Activated T-helper 1 cell treated with anti-CD3 and anti-CD28 coated beads, Interleukin-12 subunit alpha, Interleukin-12 subunit beta, Interleukin-2, Interleukin-4 antibody, amounts not matched to agents 30 ng/mL and 10 ng/mL and 1 ng/mL, durations not matched to agents 14 hours and 24 hours and 36 hours (primary cell): ENCODE data around the gene LRRC45. TPM values are rescaled to one million over a fixed set of nuclear protein-coding genes. Genes with fewer than 3 reads are reported as not detected.

Experiments
- DNase-seq: peaks from one replicate; pipeline ENCODE4 v3.0.0; 2021; ENCODE audit warnings: low spot score
- H3K27ac Mint-ChIP-seq: one replicate; pipeline ENCODE4 v1.8.0; 2021; ENCODE audit warnings: mild to moderate bottlenecking, mixed read lengths
- H3K27me3 Mint-ChIP-seq: one replicate; pipeline ENCODE4 v1.8.0; 2022; ENCODE audit warnings: mild to moderate bottlenecking, moderate library complexity, mixed read lengths; ENCODE audit not compliant: insufficient read depth
- H3K36me3 Mint-ChIP-seq: one replicate; pipeline ENCODE4 v1.8.0; 2021; ENCODE audit warnings: low read depth, mixed read lengths
- H3K4me1 Mint-ChIP-seq: one replicate; pipeline ENCODE4 v1.8.0; 2021; ENCODE audit warnings: low read depth, mixed read lengths
- H3K4me3 Mint-ChIP-seq: one replicate; pipeline ENCODE4 v1.8.0; 2021; ENCODE audit warnings: mild to moderate bottlenecking, moderate library complexity, mixed read lengths
- H3K9me3 Mint-ChIP-seq: one replicate; pipeline ENCODE4 v1.8.0; 2021; ENCODE audit warnings: mixed read lengths
- intact Hi-C: fragments of 100-400 bp; cut with micrococcal nuclease; formaldehyde crosslinking; loops from one replicate; pipeline ENCODE4 v1.15.1; 2024
- total RNA-seq: library from RNA; stranded (reverse); gene quantifications from 2 replicates; pipeline ENCODE4 v1.2.3, GENCODE V29; 2022

The LRRC45 gene
- total RNA-seq, 1 donor from 2014 or later, result 37.6 TPM

- Mint-ChIP-seq H3K36me3 (no peaks in the 10 kb centered on the region), H3K4me1 (no peaks in the 10 kb centered on the region), H3K27me3 (no peaks in the 10 kb centered on the region), H3K27ac (no peak overlapping the region), H3K4me3 (no peak overlapping the region), H3K9me3 (no peaks in the 10 kb centered on the region)
- DNase-seq, result no peak
- intact Hi-C loops, result no loop called here
Measured at GRCh38 chr17:81998212-81998611, 24.9 kb upstream of the LRRC45 start.

GRCh38 chr17:81998691-81999438 is 24.2 kb upstream of the LRRC45 start:
- intact Hi-C loops, result no loop called here
- no peaks in the 10 kb centered on the region for H3K9me3 Mint-ChIP-seq
- H3K27me3 Mint-ChIP-seq, result no peaks in the 10 kb centered on the region
- H3K27ac Mint-ChIP-seq, result no peak overlapping the region
- no peak overlapping the region for H3K4me3 Mint-ChIP-seq
- no peaks in the 10 kb centered on the region for H3K4me1 Mint-ChIP-seq
- H3K36me3 Mint-ChIP-seq, result no peaks in the 10 kb centered on the region
- no peak for DNase-seq

- no peak for DNase-seq
- intact Hi-C loops, result no loop called here
- no peaks in the 10 kb centered on the region for H3K36me3 Mint-ChIP-seq
- H3K27ac Mint-ChIP-seq, result no peak overlapping the region
- no peaks in the 10 kb centered on the region for H3K27me3 Mint-ChIP-seq
- H3K9me3 Mint-ChIP-seq, result no peaks in the 10 kb centered on the region
- H3K4me1 Mint-ChIP-seq, result no peaks in the 10 kb centered on the region
- no peak overlapping the region for H3K4me3 Mint-ChIP-seq
Measured at GRCh38 chr17:81999587-81999975, 23.5 kb upstream of the LRRC45 start.

GRCh38 chr17:81999976-82000802 is 22.9 kb upstream of the LRRC45 start:
- no peak for DNase-seq
- no peaks in the 10 kb centered on the region for H3K9me3 Mint-ChIP-seq
- H3K27me3 Mint-ChIP-seq, result no peaks in the 10 kb centered on the region
- intact Hi-C loops, result no loop called here
- no peaks in the 10 kb centered on the region for H3K4me1 Mint-ChIP-seq
- no peak overlapping the region for H3K4me3 Mint-ChIP-seq
- H3K27ac Mint-ChIP-seq, result no peak overlapping the region
- no peaks in the 10 kb centered on the region for H3K36me3 Mint-ChIP-seq

GRCh38 chr17:82000803-82001570 is 22.1 kb upstream of the LRRC45 start:
- no peaks in the 10 kb centered on the region for H3K4me1 Mint-ChIP-seq
- H3K36me3 Mint-ChIP-seq, result no peaks in the 10 kb centered on the region
- H3K27me3 Mint-ChIP-seq, result no peaks in the 10 kb centered on the region
- intact Hi-C loops, result no loop called here
- DNase-seq, result no peak
- no peak overlapping the region for H3K4me3 Mint-ChIP-seq
- no peak overlapping the region for H3K27ac Mint-ChIP-seq
- H3K9me3 Mint-ChIP-seq, result no peaks in the 10 kb centered on the region

GRCh38 chr17:82001571-82002056 is 21.5 kb upstream of the LRRC45 start:
- Mint-ChIP-seq H3K27me3 (no peaks in the 10 kb centered on the region), H3K4me3 (no peak overlapping the region), H3K4me1 (no peaks in the 10 kb centered on the region), H3K9me3 (no peaks in the 10 kb centered on the region), H3K27ac (no peak overlapping the region), H3K36me3 (no peaks in the 10 kb centered on the region)
- DNase-seq, result no peak
- intact Hi-C loops, result no loop called here

GRCh38 chr17:82003411-82004381 is 19.4 kb upstream of the LRRC45 start:
- no peaks in the 10 kb centered on the region for H3K27me3 Mint-ChIP-seq
- DNase-seq, result no peak
- H3K4me1 Mint-ChIP-seq, result no peaks in the 10 kb centered on the region
- H3K27ac Mint-ChIP-seq, result no peak overlapping the region
- no peak overlapping the region for H3K4me3 Mint-ChIP-seq
- intact Hi-C loops, result no loop called here
- H3K9me3 Mint-ChIP-seq, result no peaks in the 10 kb centered on the region
- no peaks in the 10 kb centered on the region for H3K36me3 Mint-ChIP-seq

GRCh38 chr17:82004517-82005455 is 18.3 kb upstream of the LRRC45 start:
- no peaks in the 10 kb centered on the region for H3K36me3 Mint-ChIP-seq
- intact Hi-C loops, result no loop called here
- no peaks in the 10 kb centered on the region for H3K9me3 Mint-ChIP-seq
- no peaks in the 10 kb centered on the region for H3K27me3 Mint-ChIP-seq
- H3K4me1 Mint-ChIP-seq, result no peaks in the 10 kb centered on the region
- no peak for DNase-seq
- no peak overlapping the region for H3K4me3 Mint-ChIP-seq
- no peak overlapping the region for H3K27ac Mint-ChIP-seq

- H3K9me3 Mint-ChIP-seq, result no peaks in the 10 kb centered on the region
- no peaks in the 10 kb centered on the region for H3K27me3 Mint-ChIP-seq
- no peak overlapping the region for H3K27ac Mint-ChIP-seq
- intact Hi-C loops, result no loop called here
- H3K4me1 Mint-ChIP-seq, result no peaks in the 10 kb centered on the region
- no peaks in the 10 kb centered on the region for H3K36me3 Mint-ChIP-seq
- no peak overlapping the region for H3K4me3 Mint-ChIP-seq
- DNase-seq, result no peak
Measured at GRCh38 chr17:82005701-82006348, 17.3 kb upstream of the LRRC45 start.

- H3K4me1 Mint-ChIP-seq, result no peaks in the 10 kb centered on the region
- no peaks in the 10 kb centered on the region for H3K27me3 Mint-ChIP-seq
- no peak overlapping the region for H3K27ac Mint-ChIP-seq
- no peaks in the 10 kb centered on the region for H3K9me3 Mint-ChIP-seq
- intact Hi-C loops, result no loop called here
- no peak for DNase-seq
- H3K4me3 Mint-ChIP-seq, result no peak overlapping the region
- no peaks in the 10 kb centered on the region for H3K36me3 Mint-ChIP-seq
Measured at GRCh38 chr17:82006468-82007227, 16.5 kb upstream of the LRRC45 start.

- H3K27me3 Mint-ChIP-seq, result no peaks in the 10 kb centered on the region
- H3K9me3 Mint-ChIP-seq, result no peaks in the 10 kb centered on the region
- no peak overlapping the region for H3K4me3 Mint-ChIP-seq
- H3K36me3 Mint-ChIP-seq, result no peaks in the 10 kb centered on the region
- H3K4me1 Mint-ChIP-seq, result no peaks in the 10 kb centered on the region
- DNase-seq, result no peak
- no peak overlapping the region for H3K27ac Mint-ChIP-seq
- intact Hi-C loops, result no loop called here
Measured at GRCh38 chr17:82007228-82007494, 15.9 kb upstream of the LRRC45 start.
